CD1c-positive myeloid dendritic cell (primary cell): ENCODE data around the gene PLPPR3.

Experiments
- DNase-seq: peaks from one replicate; pipeline ENCODE4 v3.0.0-alpha.2; 2016; ENCODE audit errors: extremely low spot score

Gene PLPPR3

DNA sequence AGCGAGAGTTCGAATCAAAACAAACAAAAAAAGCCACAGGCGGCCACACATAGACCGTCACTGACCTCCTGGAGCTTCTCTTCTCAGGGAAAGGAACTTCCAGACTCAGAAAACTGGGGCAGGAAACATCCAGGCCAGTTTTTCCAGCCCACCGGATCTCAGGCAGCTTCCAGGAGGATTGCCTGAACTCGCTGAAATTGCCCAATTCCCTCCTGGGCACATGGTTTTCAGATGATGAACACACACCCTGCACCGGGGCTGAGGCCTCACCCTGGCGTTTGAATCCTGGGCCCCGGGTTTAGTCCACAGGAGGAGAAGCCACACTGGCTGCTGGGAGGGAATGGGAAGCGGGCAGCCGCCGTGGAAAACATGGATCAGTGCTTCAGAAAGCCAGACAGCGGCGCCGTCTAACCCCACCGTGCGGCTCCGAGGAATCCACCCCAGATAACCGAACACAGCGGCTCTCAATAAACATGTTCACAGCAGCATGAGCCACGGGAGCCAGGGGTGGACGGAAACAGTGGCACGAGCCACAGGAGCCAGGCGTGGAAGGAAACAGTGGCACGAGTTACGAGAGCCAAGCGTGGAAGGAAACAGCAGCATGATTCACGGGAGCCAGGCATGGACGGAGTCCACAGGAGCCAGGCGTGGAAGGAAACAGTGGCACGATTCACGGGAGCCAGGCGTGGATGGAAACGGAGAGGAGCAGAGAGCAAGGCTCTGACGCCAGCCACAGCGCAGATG, 42.7 kb downstream of the PLPPR3 start:
- DNase-seq, result no peak

DNA sequence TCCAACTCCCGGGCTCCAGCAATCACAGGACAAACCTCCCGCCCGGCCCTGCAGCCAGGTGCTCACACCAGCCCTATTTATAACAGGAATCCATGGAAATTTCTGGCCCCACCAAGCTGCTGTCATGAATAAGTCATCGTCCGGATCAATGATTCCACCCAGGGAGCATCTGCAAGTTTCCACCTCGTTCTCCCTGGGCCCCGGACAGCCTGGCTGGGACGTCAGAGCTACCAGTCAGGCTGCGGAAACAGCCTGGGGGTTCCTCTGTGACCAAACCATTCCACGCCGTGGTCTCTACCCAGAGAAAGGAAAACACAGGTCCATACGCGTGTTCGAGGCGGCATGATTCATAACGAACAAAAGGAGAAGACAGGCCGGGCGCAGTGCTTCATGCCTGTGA, 45.2 kb downstream of the PLPPR3 start:
- DNase-seq, result no peak

DNA sequence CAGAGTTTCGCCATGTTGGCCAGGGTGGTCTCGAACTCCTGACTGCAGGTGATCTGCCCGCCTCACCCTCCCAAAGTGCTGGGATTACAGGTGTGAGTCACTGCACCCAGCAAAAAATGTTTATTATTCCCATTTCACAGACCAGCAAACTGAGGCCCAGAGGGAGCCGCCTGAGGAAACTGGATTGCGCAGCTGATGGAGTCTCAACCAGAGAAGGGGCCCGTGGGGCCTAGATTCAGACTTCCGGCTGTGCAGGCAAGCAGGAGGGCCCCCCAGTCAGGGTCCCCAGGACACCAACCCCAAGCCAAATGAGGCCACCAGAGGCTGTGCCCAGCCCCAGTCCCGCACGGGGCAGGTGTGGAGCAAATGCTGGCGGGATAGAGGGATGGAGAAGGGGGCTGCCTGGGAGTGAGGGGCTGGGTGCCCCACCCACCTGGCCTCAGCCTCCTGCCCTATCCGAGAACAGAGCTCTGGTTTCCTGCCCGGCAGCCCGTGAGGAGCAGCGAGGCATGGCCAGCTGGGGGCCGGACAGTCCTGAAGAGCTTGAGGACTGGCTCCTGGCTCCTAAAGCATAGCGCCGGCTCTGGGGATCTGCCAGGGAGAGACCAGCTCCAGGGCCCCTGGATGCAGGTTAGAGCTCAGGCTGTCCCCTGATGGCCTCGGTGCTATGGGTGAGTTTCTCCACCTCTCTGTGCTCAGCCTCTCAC, 48.9 kb downstream of the PLPPR3 start:
- no peak for DNase-seq

DNA sequence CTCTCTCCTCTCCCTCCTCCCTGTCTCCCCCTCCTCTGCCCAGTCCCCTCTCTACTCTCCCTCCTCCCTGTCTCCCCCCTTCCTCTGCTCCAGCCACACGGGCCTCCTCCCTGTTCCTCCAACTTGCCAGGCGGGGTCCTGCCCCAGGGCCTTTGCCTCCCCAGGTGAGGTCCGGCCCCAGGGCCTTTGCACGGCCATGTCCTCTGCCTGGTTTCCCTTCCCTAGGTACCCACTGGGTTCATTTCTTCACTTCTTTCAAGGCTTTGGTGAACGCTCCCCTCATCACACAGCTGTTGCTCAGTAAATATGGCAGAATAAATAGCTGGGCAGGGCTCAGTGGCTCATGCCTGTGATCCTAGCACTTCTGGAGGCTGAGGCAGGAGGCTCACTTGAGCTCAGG, 49.7 kb downstream of the PLPPR3 start:
- DNase-seq, result no peak

DNA sequence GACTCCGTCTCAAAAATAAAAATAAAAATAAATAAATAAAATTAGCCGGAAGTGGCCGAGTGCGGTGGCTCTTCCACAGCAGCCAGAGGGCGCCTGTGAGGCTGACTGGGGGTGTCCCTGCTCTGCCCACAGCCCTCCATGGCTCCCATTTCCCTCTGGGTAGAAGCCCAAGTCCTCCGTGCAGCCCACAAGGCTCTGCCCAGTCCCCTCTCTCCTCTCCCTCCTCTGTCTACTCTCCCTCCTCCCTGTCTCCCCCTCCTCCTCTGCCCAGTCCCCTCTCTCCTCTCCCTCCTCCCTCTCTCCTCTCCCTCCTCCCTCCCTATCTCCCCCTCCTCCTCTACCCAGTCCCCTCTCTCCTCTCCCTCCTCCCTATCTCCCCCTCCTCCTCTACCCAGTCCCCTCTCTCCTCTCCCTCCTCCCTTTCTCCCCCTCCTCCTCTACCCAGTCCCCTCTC, 50.4 kb downstream of the PLPPR3 start:
- DNase-seq, result peak; percentile 72

DNA sequence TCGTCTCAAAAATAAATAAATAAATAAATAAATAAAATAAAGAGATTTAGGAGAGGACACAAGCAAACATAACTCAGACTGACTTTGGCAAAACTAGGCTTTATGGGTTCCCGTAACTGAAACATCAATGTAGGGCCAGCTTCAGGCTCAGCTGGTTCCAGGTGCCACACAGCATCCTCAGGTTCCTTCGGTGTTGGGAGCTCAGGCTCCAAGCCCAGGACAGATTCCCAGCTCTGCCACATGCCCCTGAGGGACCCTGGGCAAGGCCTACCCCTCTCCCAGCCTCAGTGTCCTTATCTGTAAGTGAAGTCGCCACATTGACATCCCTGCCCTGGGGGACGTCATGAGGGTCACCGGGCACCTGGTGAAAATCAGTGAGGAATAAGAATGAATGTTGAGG, 52.1 kb downstream of the PLPPR3 start:
- DNase-seq, result no peak

DNA sequence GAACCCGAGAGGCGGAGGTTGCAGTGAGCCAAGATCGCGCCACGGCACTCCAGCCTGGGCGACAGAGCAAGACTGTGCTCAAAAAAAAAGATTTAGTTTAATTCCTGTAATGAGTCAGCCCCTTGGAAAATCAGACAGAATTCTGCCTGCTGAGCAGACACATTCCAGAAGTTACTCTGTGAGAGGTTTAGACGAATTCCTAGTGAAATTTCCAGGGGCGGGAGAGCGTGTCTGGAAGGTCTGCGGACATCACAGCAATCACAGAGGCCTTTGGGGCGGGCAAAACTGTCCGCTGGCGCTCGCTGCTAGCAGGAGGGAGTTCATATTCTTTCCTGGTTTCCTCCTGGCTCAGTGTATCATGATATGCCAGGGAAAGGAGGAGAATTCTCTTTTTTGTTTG, 53.3 kb downstream of the PLPPR3 start:
- no peak for DNase-seq

DNA sequence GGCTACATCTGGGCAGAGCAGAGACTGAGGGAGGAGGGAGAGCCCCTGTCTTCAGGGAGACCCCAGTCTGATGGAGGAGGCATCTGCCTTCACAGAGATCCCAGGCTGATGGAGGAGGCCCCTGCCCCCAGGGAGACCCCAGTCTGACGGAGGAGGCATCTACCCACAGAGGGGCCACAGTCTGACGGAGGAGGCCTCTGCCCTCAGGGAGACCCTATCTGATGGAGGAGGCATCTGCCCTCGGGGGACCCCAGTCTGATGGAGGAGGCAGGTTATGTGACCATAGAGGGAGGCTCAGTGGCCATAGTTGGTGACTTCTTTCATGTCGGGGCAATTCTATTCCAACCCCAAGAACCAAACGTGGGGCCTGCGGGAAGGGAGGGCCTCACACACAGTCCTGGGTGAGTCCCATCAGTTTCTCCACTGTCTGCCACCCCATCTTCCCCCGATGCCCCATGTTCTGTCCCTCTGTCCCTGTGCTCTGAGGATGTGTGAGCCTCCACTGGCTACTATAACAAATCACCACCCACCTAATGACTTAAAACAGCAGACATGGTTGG, 56.5 kb downstream of the PLPPR3 start:
- DNase-seq, result no peak

DNA sequence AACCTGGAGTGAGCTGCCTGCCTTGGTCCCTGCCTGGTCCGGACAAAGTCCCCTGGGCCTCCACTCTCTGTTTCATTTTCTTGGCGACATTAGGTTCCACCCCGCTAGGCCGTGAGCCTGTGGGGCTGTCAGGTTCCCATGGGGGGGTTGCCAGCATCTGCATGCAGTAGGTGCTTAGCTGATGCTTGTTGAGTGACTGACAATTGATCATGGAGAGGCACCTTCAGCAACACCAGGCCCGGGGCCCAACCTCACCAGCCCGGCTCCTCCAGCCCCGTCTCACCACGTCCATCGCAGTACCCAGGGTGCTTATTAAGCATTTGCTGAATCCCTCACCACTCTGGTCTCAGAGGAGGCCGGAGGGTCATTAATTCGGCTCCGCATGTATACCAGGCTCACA, 57.5 kb downstream of the PLPPR3 start:
- DNase-seq, result no peak

DNA sequence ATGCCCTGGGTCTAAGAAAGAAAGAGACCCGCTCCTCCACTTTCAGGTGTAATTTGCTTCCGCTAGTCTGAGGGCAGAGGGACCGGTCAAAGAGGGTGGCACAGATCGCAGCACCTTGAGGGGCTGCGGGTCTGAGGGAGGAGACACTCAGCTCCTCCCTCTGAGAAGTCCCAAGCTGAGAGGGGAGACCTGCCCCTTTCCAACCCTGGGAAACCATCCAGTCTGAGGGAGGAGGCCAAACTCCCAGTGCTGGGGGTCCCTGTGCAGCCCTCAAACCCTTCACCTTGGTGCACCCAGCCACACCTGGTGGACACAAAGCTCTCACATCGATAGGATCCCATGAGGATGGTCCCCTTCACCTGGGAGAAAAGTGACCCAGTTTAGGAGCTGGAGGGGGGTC, 57.9 kb downstream of the PLPPR3 start:
- DNase-seq, result no peak

DNA sequence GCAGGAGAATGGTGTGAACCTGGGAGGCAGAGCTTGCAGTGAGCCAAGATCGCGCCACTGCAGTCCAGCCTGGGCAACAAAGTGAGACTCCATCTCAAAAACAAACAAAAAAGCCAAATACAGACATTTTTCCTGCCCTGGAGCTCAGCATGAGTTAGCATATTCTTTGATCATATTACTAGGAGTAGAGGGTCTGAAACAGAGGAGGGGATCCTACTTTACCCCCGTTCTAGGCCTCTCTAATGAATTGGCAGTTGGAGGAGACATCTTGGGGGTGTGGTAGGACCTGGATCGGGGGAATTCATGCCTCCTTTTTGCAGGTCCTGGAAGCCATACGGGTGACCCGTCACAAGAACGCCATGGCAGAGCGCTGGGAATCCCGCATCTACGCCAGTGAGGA, 58.6 kb downstream of the PLPPR3 start:
- no peak for DNase-seq
